ENCODE results near the gene C10orf143.

DNA sequence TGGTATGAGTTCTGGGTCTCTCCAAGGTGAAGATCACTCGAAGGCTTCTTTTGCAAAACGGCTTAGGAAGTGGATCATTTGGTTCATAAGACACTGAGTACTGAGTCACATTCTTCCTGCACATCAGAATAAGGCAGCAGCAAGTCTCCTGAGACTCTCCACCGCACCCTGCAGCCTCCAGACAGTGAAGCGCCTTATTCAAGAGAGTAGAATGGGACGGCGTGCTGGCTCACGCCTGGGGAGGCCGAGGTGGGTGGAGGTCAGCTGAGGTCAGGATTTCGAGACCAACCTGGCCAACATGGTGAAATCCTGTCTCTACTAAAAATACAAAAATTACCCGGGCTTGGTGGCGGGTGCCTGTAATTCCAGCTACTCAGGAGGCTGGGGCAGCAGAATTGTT lies 70.3 kb downstream of the C10orf143 start:
- TF ChIP-seq, protein P1, sequence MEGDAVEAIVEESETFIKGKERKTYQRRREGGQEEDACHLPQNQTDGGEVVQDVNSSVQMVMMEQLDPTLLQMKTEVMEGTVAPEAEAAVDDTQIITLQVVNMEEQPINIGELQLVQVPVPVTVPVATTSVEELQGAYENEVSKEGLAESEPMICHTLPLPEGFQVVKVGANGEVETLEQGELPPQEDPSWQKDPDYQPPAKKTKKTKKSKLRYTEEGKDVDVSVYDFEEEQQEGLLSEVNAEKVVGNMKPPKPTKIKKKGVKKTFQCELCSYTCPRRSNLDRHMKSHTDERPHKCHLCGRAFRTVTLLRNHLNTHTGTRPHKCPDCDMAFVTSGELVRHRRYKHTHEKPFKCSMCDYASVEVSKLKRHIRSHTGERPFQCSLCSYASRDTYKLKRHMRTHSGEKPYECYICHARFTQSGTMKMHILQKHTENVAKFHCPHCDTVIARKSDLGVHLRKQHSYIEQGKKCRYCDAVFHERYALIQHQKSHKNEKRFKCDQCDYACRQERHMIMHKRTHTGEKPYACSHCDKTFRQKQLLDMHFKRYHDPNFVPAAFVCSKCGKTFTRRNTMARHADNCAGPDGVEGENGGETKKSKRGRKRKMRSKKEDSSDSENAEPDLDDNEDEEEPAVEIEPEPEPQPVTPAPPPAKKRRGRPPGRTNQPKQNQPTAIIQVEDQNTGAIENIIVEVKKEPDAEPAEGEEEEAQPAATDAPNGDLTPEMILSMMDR (IDR thresholded peaks at IDR 0.05 in 4 of 5, conservative IDR thresholded peaks at IDR 0.05 in 1 of 5) = no peak
- no peak for TF ChIP-seq POLR2A (IDR thresholded peaks at IDR 0.05)
